OCI-LY7 (cell line): ENCODE results near the gene TMEM54.

Experiments used
- CTCF ChIP-seq: fragments of 200-600 bp; sonication (generic); conservative IDR thresholded peaks from 2 replicates; pipeline ENCODE4 v1.5.1; 2014; ENCODE audit warnings: mild to moderate bottlenecking, antibody characterized with exemption, low read length, moderate library complexity, mixed read lengths
- EZH2phosphoT487 ChIP-seq: fragments of 200-600 bp; sonication (generic); IDR thresholded peaks from 2 replicates; pipeline ENCODE4 v1.6.1; 2018; ENCODE audit warnings: low read depth, borderline replicate concordance, mild to moderate bottlenecking, mixed run types, antibody characterized with exemption, low read length, moderate library complexity, mixed read lengths

GRCh38 chr1:32894681-32895080, 6.5 kb downstream of the TMEM54 start:
- no peak for TF ChIP-seq EZH2phosphoT487
- no peak for TF ChIP-seq CTCF
